Activated CD4-positive, CD25-positive, alpha-beta regulatory T cell treated with anti-CD3 and anti-CD28 coated beads, Interleukin-2, amount 50 U/mL, for 72 hours (primary cell): Measurements from ENCODE around the gene EPGN.

Source experiments
- DNase-seq: peaks from one replicate; pipeline ENCODE4 v3.0.0; 2021

EPGN gene, protein sequence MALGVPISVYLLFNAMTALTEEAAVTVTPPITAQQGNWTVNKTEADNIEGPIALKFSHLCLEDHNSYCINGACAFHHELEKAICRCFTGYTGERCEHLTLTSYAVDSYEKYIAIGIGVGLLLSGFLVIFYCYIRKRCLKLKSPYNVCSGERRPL

DNA sequence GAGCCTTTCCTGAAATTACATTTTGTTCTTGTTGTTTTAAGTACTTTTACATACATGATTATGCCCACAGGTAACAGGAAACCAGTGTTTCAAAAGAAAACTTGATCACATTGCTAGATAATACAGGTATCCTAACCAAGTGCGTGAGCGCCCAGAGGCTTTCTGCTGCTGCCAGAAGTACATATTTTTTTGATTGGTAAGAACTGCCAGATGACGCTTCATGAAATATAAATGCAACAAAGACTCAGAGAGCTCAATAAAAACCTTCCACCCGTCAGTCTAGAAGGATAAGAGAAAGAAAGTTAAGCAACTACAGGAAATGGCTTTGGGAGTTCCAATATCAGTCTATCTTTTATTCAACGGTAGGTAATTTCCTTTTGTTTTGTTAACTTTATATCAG, at the start of gene EPGN:
EPGN (plus strand) TSS at position 256 of the 400 bp plus-strand sequence; CDS start at position 320, 64 bp downstream.
- DNase-seq, result no peak

DNA sequence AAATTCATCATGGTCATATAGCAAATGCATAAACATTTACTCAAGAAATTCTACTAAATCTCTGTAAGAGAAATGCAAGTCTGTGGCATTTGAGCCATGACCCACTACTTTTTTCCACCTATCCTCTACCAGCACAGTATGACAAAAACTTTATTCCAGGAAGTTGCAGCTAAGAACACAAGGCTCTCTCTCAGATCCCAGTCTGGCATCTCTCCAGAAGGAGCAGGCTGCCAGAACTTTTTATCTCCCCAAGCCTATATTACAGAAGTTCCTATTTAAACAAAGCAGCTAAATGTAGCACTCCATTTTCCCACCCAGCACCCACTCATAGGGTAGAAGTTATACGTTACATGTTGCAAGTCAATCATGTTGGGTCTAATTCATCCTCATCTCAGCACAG, 49.3 kb upstream of the EPGN start:
- DNase-seq, result no peak

DNA sequence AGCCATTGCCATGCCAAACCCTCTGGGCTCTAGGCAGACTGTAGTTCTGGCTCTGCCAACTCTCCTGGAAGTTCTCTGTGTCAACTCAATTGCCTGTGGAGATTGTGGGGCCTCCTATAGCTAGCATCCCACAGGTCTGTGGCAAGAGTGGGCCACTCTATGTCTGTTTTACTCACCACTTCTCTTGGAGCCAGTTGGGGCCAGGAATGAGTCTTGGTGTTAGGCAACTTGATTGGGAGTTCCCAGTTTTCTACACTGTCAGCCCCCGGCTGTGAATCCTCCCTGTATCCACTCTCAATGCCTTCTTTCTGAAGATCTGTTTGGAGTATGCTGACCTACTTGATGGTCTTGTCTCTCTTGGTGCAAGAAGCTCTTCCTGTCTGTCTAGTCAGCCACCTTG, 48.2 kb upstream of the EPGN start:
- DNase-seq, result no peak

GRCh38 chr4:74262522-74262921, 45.7 kb upstream of the EPGN start:
- no peak for DNase-seq

GRCh38 chr4:74263551-74263950, 44.7 kb upstream of the EPGN start:
- no peak for DNase-seq

DNA sequence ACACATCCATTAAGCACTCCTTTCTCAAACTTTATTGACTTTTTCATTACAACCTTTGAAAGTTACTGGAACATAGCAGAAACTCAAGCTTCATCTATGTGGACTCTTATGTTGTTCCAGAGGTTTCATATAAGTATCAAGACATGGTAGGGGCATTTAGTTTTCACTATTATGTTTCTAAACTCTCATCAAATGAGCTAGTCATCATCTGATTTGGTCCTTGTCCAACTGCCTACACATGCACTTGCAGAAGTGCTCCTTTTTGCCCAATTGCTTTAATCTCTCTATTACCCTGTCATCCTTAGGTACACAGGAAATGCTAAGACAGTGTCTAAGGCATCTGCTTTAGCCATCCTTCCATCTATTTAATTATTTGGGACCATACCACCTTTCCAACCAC, 42.2 kb upstream of the EPGN start:
- no peak for DNase-seq

DNA sequence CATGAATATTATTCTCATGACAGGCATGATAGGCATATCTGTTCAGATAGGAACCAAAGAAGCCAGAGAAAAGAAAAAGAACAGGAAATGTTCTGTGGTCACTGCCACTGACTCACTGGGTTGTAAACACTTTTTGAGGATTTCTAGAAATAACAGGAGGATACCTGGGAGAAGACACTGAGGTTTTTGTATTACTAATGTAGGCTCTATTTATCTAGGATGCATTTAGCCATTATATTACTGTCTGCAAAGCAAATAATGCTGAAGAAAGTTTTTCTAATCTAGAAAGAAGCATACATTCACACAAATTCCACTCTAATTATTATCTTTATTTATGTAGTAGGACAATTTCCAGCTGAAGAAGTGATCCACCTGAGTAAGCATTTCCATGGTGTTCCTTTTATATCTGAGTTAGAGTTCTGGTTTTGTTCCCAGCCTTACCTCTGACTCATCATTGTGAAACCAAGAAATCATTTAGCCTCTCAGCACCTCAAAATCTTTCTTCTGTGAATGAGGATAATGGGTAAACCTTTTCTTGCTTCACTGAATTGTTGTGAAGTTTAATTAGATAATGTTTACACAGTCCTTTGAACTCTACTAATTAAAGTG, 40.2 kb upstream of the EPGN start:
- DNase-seq, result no peak

- no peak for DNase-seq
Measured at GRCh38 chr4:74268643-74269042, 39.6 kb upstream of the EPGN start.

GRCh38 chr4:74278490-74278889, 29.8 kb upstream of the EPGN start:
- DNase-seq, result no peak

- no peak for DNase-seq
Measured at GRCh38 chr4:74279716-74280115, 28.6 kb upstream of the EPGN start.

- no peak for DNase-seq
Measured at GRCh38 chr4:74282926-74283325, 25.3 kb upstream of the EPGN start.

GRCh38 chr4:74283614-74284013, 24.7 kb upstream of the EPGN start:
- DNase-seq, result no peak

DNA sequence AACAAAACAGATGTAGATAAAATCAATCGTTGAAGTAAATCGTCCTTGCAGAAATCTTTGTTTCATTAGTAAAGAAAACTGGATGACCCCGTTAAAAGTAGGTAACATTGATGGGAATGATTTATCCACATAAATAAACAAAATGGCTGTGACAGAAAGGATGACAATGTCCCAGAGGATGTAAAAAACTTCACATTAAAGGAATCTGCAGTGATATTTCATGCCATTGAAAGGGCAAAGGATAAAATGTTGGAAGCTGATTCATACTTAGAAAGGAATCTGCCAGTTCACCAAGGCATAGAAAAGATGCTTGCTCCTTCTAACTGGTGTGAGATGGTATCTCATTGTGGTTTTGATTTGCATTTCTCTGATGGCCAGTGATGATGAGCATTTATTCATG, 24.2 kb upstream of the EPGN start:
- no peak for DNase-seq

DNA sequence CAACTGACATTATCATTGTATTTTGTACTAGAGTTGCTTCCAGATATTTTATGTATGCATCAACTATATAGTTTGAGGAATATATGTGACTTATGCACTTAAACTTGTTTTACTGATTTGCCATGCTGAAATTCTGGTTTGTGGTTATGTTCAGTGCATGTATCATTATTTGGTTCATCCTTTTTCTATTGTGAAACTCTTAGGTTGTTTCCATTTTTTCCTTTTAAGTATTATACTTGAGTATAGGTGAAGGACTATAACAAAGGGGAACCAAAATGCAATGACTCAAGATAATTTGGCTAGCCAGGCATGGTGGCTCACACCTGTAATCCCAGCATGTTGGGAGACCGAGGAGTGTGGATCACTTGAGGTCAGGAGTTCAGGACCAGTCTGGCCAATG, 21.1 kb upstream of the EPGN start:
- no peak for DNase-seq

- no peak for DNase-seq
Measured at GRCh38 chr4:74287791-74288190, 20.5 kb upstream of the EPGN start.

DNA sequence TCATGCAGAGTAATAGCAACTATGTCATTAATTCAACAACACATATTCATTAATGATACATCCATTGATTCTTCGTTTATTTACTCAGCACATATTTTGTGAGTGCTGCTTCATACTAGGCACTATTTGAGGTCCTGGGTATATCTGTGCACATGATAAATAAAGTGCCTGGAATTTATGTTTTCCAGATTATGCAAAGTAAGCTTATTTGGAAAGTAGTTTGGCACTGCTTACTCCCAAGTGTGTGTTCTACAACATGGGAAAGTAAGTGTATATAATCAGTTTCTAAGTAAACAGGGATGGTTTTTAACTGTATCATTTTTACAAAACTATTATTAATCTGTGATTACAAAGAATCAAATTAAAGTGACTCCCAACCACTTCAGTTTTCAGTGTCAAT, 16.8 kb upstream of the EPGN start:
- DNase-seq, result no peak

DNA sequence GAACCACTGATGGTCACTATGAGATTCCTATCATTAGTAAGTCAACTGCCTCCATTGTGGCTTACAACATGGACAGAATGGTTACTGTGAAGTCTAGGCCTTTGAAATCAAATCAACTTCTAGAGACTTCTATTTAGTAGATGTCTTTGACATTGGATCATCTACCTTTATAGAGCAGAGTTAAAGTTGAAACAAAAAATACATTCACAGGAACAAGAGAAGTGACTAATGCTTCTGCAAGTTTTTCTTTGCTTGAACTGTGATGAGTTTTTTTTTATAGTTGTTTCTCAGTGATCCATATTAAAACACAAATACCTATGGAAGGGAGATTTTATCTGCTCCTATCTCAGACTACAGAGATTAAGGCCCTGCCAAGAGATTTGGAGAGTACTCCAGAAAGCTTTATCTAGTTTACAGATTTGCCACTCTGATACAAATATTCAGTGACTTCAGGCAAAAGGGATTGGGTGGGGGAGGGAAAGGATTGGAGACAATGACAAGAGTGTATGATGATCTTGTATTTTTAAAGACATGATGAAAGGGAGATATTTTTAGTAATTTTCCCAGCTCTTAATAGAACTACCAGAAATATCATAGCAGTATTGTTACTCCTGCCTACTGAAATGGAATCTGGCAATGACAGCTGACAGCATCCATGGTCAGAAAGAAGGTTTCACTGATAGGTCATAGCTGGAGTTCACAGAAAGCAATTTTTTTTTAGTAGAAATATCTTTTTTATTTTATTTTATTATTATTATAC, 16.0 kb upstream of the EPGN start:
- DNase-seq, result no peak

DNA sequence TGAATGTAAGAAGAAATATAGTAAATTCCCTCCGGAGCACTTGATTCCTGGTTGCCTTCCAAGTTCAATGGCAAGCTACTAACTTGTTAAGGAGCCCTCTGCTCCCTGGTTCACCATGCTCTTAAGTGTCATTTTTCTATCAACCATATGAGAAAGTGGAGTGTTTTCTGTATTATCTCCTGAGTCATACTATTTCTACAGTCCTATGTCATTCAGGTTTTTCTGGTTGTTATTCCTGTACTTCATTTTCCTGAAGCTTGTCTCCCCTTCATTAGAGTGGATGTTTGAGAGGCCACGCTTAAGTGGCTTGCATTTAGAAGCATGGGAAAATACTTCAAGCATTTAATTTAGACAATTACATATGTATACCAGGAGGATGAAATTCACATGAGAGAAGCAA, 14.7 kb upstream of the EPGN start:
- no peak for DNase-seq

- DNase-seq, result no peak
Measured at GRCh38 chr4:74294681-74295080, 13.6 kb upstream of the EPGN start.

DNA sequence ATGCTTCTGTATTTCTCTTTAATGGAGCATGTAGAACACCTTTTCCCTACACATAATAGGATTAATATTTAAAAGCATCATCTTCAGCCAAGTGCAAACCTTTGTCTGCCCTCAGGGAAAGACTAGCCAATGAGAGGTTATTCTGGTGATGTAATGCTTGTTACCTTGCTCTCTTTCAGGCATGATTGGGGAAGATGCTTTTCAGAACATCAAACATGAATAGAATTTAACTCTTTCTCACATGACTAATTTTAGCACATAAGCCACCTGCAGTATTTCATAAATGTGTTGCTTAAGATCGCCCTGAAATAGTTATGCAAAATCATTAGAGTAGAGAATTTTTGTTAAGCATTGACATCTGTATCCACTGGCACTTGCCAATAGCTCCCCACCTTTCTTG, 10.7 kb upstream of the EPGN start:
- DNase-seq, result no peak

- no peak for DNase-seq
Measured at GRCh38 chr4:74304095-74304625, 4.1 kb upstream of the EPGN start.

DNA sequence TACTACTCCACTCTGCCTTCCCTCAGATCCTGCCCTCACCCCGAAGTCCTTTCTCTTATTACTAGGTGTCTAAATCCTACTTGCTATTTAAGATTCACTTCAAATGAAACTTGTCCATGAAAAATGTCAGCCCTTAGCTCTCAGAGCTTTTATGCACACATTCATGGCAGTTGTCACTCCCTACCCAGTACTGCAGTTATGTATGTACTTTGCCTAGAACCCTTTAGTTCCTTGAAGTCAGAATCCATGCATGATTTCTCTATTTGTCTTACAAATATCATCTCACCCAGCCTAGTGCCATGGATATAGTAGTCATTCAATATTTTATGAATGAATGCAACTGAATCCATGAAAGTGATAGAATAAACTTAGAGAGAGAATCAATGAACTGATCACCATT, 3.3 kb upstream of the EPGN start:
- DNase-seq, result no peak

DNA sequence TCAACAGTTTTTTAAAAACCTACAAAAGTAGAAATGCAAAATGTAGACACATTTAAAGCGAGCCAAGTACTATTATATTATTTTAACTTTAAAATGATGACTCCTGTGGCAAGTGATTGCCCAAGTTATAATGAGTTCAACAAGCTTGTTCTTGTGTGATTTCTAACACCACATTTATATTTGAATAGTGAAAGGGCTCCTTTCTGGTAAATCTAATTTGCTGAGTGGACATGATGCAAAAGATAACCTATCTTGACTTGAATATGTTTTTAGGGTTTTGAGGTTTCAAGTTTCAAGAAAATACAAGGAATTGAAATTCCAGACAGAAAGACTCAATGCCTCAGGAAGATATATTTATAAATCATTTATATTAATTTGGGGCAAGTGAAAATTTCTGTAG, 1.1 kb upstream of the EPGN start:
- no peak for DNase-seq

- DNase-seq, result no peak
Measured at GRCh38 chr4:74309223-74309622, 953 bp downstream of the EPGN start.
